ENCODE data around the gene CHST15. TPM values are rescaled to one million over a fixed set of nuclear protein-coding genes. Genes with fewer than 3 reads are reported as not detected.

Gene CHST15
- total RNA-seq, 6 donors from 2014 or later, result 16.1 to 54.5 (median 27.3) TPM

- ATAC-seq (ENCODE audit: low FRiP score in 2 of 2) (no peak), DNase-seq (no peak)
- peaks cover 0 to 7% (median 2%) of the 10 kb centered on the region in 4 donors for H3K4me1 ChIP-seq
- 91 to 98% methylated on average over 2 of the region's 2 CpGs for WGBS, 2 donors
- H3K4me3 ChIP-seq, result no peak overlapping the region
- H3K9me3 ChIP-seq, result no peaks in the 10 kb centered on the region
- no peak overlapping the region for H3K27ac ChIP-seq
- H3K36me3 ChIP-seq, result no peaks in the 10 kb centered on the region
- TF ChIP-seq, protein P1, sequence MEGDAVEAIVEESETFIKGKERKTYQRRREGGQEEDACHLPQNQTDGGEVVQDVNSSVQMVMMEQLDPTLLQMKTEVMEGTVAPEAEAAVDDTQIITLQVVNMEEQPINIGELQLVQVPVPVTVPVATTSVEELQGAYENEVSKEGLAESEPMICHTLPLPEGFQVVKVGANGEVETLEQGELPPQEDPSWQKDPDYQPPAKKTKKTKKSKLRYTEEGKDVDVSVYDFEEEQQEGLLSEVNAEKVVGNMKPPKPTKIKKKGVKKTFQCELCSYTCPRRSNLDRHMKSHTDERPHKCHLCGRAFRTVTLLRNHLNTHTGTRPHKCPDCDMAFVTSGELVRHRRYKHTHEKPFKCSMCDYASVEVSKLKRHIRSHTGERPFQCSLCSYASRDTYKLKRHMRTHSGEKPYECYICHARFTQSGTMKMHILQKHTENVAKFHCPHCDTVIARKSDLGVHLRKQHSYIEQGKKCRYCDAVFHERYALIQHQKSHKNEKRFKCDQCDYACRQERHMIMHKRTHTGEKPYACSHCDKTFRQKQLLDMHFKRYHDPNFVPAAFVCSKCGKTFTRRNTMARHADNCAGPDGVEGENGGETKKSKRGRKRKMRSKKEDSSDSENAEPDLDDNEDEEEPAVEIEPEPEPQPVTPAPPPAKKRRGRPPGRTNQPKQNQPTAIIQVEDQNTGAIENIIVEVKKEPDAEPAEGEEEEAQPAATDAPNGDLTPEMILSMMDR (IDR thresholded peaks at IDR 0.05), result no peak
- TF ChIP-seq POLR2A (IDR thresholded peaks at IDR 0.05), result no peak
- no peak for TF ChIP-seq EP300 (IDR thresholded peaks at IDR 0.05)
- no peak for TF ChIP-seq POLR2AphosphoS5 (IDR thresholded peaks at IDR 0.05)
- no peaks in the 10 kb centered on the region for H3K27me3 ChIP-seq
Measured at GRCh38 chr10:124124769-124125161, 31.4 kb upstream of the CHST15 start.

DNA sequence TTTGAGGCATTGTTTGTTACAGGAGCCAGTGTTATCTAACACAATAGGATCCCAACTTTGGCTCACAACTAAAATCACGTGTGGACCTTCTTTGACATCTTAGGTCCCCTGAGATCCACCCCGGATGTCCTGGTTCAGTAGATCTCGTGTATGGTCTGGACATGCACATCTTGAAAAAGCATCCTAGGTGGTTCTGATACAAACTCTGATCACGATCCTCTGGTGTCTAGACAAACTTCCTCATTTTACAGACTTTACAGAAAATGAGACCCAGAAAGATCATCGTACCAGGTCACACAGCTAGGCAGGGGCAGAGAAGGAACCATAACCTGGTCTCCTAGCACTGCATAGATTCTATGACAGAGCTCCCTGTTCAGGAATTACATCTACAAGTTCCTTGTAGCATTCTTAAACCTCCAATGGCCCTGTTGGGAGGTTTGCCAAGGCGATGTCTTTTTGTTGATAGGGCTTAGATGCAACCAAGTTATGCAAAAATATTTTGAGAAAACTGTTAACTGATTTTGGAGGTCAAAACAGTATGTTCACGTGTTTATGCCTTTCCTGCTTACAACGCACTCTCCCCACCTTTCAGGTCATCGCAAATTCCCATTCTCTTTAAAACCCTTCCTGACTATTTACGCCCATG, 30.8 kb upstream of the CHST15 start:
- no peak for DNase-seq
- Histone ChIP-seq H3K4me1 (peaks cover 5 to 12% (median 7%) of the 10 kb centered on the region in 4 donors), H3K9me3 (no peaks in the 10 kb centered on the region), H3K27me3 (no peaks in the 10 kb centered on the region), H3K27ac (no peak overlapping the region), H3K4me3 (no peak overlapping the region), H3K36me3 (no peaks in the 10 kb centered on the region)
- no peak for ATAC-seq (ENCODE audit: low FRiP score in 2 of 2)
- 67 to 69% methylated on average over 10 of the region's 10 CpGs for WGBS, 2 donors
- TF ChIP-seq POLR2AphosphoS5 (IDR thresholded peaks at IDR 0.05) (no peak), EP300 (IDR thresholded peaks at IDR 0.05) (no peak), POLR2A (IDR thresholded peaks at IDR 0.05) (no peak)
- TF ChIP-seq, protein P1 (IDR thresholded peaks at IDR 0.05), result no peak

GRCh38 chr10:124123156-124123555, 29.8 kb upstream of the CHST15 start:
- no peak overlapping the region for H3K27ac ChIP-seq
- no peak for ATAC-seq (ENCODE audit: low FRiP score in 2 of 2)
- DNase-seq, result no peak
- no peaks in the 10 kb centered on the region for H3K36me3 ChIP-seq
- TF ChIP-seq POLR2A (IDR thresholded peaks at IDR 0.05), result no peak
- no peak for TF ChIP-seq POLR2AphosphoS5 (IDR thresholded peaks at IDR 0.05)
- TF ChIP-seq, protein P1 (IDR thresholded peaks at IDR 0.05), result no peak
- no peak for TF ChIP-seq EP300 (IDR thresholded peaks at IDR 0.05)
- H3K4me3 ChIP-seq, result no peak overlapping the region
- peaks cover 9 to 14% (median 12%) of the 10 kb centered on the region in 4 donors for H3K4me1 ChIP-seq
- H3K27me3 ChIP-seq, result no peaks in the 10 kb centered on the region
- WGBS, 2 donors, result 83 to 95% methylated on average over 8 of the region's 8 CpGs
- H3K9me3 ChIP-seq, result no peaks in the 10 kb centered on the region

GRCh38 chr10:124122211-124122610, 28.8 kb upstream of the CHST15 start:
- ATAC-seq (ENCODE audit: low FRiP score in 2 of 2) (no peak), DNase-seq (no peak)
- no peaks in the 10 kb centered on the region for H3K9me3 ChIP-seq
- no peak overlapping the region for H3K4me3 ChIP-seq
- no peaks in the 10 kb centered on the region for H3K27me3 ChIP-seq
- no peak overlapping the region for H3K27ac ChIP-seq
- no peak for TF ChIP-seq POLR2AphosphoS5 (IDR thresholded peaks at IDR 0.05)
- no peak for TF ChIP-seq EP300 (IDR thresholded peaks at IDR 0.05)
- TF ChIP-seq POLR2A (IDR thresholded peaks at IDR 0.05), result no peak
- TF ChIP-seq, protein P1 (IDR thresholded peaks at IDR 0.05), result no peak
- H3K4me1 ChIP-seq, result peaks cover 13 to 19% (median 18%) of the 10 kb centered on the region in 4 donors
- WGBS, 2 donors, result 90 to 96% methylated on average over 13 of the region's 13 CpGs
- no peaks in the 10 kb centered on the region for H3K36me3 ChIP-seq
